NAMALWA (cell line): ENCODE measurements around the gene MCTP2.

ENCODE experiments used
- DNase-seq: peaks from one replicate; pipeline ENCODE4 v3.0.0-alpha.2; 2015; ENCODE audit warnings: low spot score

MCTP2 gene

DNA sequence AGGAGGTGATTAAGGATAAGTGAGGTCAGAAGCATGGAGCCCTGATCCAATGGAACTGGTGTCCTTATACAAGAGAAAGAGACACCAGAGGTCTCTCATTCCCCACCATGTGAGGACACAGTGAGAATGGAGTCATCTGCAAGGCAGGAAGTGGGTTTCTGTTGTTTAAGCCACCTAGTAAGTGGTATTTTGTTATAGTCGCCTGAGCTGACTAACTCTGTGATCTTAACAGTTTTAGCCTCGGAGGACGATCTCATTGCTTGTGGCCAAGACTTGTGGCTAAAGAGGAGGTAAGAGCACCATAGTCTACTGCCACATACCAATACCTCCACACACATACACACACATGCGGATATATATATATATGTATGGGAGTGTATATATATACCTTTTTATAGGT lies 73.8 kb downstream of the MCTP2 start:
- DNase-seq = no peak

DNA sequence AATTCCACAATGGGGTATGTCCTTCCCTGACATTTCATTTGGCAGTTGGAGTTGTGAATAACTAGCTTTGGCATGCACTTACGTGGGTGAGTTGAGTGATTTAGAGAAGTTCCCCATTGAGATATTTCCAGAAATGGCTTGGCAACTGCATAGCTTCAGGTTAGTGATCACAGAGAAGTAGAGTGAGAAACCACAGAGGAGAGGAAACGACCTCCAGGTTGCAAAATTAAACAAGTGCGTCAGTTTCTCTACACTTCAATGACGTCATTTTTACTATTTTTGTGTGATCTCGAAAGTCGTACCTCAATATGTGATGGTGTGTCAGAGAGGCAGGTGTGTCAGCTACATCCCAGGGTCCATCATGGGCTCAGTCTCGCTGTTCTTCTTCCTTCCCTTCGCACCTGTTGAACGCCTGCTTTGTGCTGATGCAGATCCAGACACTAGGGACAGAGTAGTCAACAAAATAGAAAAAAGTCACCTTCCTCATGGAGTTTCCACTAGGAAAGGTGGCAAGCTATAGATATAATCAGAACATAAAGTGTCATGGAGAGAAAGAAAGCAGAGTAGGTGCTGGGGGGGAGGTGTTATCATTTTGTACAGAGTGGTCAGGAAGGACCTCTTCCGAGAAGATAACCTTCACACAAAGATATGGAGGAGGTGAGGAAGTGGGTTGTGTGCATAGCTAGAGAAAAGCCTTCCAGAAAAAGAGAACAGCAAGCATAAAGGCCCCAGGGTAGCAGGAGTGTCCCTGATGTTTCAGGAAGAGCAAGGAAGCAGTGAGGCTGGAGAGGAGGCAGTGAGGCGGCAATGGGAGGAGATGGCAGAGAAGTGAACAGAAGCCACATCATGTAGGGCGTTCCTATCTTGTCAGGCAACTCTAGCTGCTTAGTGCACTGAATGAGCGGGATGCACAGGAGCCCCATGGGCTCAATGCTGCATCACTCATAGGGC lies 75.6 kb downstream of the MCTP2 start:
- peak; percentile 62 for DNase-seq

GRCh38 chr15:94312946-94313345 lies 81.6 kb downstream of the MCTP2 start:
- DNase-seq = no peak

GRCh38 chr15:94314639-94315038 lies 83.3 kb downstream of the MCTP2 start:
- no peak for DNase-seq

GRCh38 chr15:94317211-94317610 lies 85.8 kb downstream of the MCTP2 start:
- no peak for DNase-seq

DNA sequence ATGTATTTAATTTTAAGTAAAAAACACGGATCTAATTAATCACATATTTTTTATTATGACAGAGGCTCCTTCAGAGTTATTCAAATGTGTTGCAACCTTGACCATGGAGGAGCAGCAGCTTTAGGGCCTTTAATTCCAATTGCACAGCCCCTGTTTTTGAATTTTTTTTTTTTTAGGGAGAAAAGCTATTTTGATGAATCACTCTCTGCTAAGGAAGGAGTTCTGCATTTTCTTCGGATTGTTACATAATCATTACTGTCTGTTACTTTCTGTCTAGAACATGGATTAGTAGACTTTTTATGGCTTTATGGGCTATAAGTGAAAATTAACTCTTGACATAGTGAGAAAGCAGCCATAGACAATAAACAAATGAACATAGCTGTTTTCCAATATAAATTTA lies 90.8 kb downstream of the MCTP2 start:
- DNase-seq = no peak

DNA sequence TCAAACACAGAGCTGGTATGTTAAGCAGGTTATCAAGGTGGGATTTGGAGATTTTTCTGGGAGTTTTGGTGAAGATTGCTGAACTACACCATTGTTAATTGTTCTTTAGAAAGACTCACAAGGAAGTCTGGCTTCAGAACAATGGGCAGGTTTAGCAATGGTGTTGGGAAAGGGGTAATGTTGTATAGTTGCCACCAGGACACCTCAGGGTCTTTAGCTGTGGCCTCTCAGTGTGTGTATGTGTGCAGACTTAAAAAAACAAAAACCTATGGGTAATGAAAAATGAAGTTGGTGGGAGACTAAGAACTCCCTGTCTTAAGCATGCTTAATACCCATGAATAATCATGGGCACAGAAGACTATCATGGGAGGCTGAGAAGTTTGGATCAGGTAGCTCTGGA lies 91.7 kb downstream of the MCTP2 start:
- DNase-seq = peak; percentile 12

- DNase-seq = peak; percentile 83
Observed at GRCh38 chr15:94324117-94324826, 92.9 kb downstream of the MCTP2 start.

- DNase-seq = peak; percentile 24
Observed at GRCh38 chr15:94324835-94325767, 93.7 kb downstream of the MCTP2 start.

DNA sequence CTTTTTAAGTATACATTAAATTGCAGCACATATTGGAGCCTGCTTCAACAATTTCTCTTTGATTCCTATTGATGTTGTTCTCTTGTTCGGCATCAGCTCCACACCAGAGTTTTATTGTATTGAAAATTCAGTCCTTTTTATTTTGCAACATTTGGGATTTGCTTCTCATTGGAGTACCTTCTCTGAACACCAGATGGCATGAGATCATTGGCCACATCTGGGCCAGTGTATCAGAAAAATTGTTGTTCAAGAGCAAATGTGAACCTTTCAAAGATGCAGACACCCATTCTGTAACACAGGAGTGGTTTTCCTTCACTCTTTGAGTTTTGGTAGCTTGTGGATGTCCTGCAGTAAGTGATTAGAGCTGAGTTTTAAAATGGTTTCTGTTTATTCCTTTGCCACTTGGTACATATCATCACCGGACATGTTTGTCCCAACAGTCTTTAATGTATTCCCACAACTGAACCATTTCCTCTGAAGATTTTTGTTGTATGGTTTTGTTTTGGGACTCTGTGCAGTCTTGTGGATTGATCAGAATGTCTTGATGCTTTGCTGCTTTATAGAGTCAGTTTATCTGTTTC lies 96.1 kb downstream of the MCTP2 start:
- peak; percentile 67 for DNase-seq

- no peak for DNase-seq
Observed at GRCh38 chr15:94331731-94332130, 100.4 kb downstream of the MCTP2 start.

DNA sequence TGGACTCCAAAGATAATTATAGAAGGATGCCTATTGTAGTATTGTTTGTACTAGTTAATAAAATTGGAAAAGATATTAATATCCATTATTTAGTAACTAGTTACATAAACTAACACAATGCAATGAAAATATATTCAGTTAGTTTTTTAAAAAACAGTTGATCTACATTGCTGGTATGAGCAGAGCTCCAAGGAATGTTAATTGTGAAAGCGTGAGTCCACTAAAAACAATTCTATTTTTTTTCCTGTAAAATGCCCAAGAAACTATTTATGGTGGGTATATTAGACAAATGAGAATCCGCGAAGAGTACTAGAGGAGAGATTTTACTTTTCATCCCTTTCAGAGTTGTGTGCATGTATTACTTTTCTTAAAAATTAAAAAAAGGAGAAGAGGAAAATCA lies 104.3 kb downstream of the MCTP2 start:
- no peak for DNase-seq

GRCh38 chr15:94336817-94337467 lies 105.6 kb downstream of the MCTP2 start:
- DNase-seq = no peak

DNA sequence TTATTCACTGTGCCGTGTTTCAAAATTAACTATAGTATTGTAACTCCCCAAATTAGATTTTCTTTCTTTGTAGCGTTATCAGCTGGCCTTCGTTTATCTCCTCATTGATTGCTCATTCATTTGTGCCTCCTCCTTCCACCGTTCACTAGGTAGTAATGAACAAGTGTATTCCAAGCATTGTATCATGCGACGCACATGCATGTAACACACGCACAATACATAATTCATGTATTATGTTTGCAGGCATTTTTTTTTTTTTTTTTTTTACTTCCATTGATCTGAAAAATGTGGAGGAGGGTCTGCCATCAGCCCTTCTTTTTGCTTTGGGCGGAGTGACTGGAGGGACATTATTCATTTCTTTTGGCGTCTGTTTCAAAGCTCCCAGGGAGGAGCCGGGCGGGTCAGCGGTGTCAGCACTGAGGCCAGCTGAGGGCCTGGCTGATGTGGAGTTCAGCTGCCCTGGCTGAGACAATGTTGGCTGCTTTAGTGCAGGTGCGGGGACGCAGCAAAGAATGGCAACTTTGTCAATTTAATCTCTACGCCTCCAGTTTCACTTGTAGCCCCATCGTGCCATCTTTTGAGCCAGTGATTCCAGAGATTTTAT lies 107.0 kb downstream of the MCTP2 start:
- DNase-seq = no peak

- DNase-seq = no peak
Observed at GRCh38 chr15:94346282-94346681, 114.9 kb downstream of the MCTP2 start.

DNA sequence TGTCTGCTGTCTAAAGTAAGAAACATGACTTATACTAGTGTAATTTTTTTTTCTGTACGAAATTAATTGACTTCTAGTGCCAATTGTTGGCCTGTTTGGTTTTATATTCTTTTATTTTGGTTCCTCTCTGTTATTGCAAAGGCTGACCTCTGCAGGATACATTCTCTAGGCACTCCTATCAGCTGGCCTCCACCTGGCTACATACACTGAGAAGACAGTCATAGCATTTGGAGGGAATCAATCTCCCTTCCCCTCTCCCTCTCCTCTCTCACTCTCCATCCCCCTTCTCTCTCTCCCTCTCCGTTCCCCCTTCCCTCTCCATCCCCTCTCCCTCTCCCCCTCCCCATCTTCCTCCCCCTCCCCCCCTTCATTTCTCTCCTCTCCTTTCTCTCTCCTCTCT lies 116.7 kb downstream of the MCTP2 start:
- DNase-seq = peak; percentile 6

DNA sequence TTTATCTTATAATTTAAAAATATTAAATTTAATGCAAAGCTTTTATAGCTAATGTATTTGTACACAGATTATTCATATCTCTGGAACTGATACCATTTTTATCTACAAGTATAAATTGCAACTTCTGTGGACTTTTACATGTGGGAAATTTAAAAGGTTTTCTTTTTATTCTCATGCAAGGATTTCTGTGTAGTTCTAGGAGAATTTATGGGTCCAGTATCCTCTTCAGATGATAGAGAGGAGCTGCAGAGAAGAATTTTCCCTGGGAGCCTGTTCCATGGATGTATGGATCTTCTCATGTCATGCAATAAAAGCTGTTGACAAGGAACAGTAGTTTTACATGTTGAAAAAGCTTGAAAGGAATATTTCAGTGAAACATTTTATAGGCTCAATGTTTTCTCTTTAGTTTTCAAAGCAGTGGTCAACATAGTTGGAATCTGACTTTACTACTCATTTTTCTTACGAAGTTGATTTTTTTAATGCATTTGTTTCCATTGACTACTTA lies 119.7 kb downstream of the MCTP2 start:
- no peak for DNase-seq

GRCh38 chr15:94352636-94353487 lies 121.5 kb downstream of the MCTP2 start:
- no peak for DNase-seq

GRCh38 chr15:94353488-94353820 lies 122.1 kb downstream of the MCTP2 start:
- DNase-seq = no peak

- DNase-seq = no peak
Observed at GRCh38 chr15:94354655-94355054, 123.3 kb downstream of the MCTP2 start.
